K562 (cell line): Measurements from ENCODE around the gene CAPRIN2. TPM values are rescaled to one million over a fixed set of nuclear protein-coding genes. Genes with fewer than 3 reads are reported as not detected.

Source experiments
- ATAC-seq: fragments of 200-7000 bp; cut with Tn5 transposase; 3 replicates; pipeline ENCODE4 v1.9.1; 2020; ENCODE audit warnings: moderate library complexity
- BruUV-seq: library from RNA; stranded (reverse); fragments of 400-500 nt; replicated peaks from 2 replicates; lab custom pipeline; 2021; lab: Mats Ljungman, UMichigan
- CTCF ChIA-PET: fragments of 300-600 bp; formaldehyde crosslinking; extraction: SDS; loops from one replicate; lab custom pipeline; 2021; ENCODE audit warnings: low intra/inter-chr PET ratio; lab: Yijun Ruan, JAX
- POLR2A ChIA-PET: fragments of 300-600, 350-650 bp; sonication (Branson Sonifier 250); formaldehyde crosslinking; extraction: SDS; loops from one replicate; lab custom pipeline; 2021; ENCODE audit warnings: antibody characterized with exemption, inconsistent platforms; lab: Yijun Ruan, JAX
- DNase-seq, 4 experiments: peaks; one replicate each; pipeline versions ENCODE4 v3.0.0 to v3.0.0-alpha.2; 2011 to 2018; ENCODE audit warnings: low spot score in 3 of 4, mixed read lengths in 3 of 4; ENCODE audit errors: extremely low read depth in 1 of 4
- FAIRE-seq: peaks from 2 replicates; lab custom pipeline; 2011; peaks lifted over from hg19 to GRCh38; lab: Jason Lieb, UNC
- H2AFZ ChIP-seq: 2 replicates; pipeline ENCODE4 v1.6.0; 2011; ENCODE audit warnings: low read depth, low read length, control low read depth, inconsistent platforms
- H3K27ac ChIP-seq: fragments of 200-600 bp; 3 replicates; pipeline ENCODE4 v1.8.0; 2011; ENCODE audit warnings: low read depth, mild to moderate bottlenecking, control low read depth, inconsistent platforms, low read length, moderate library complexity, mixed read lengths; ENCODE audit errors: extremely low read depth
- H3K27me3 ChIP-seq, 2 experiments: fragments of 300-600 bp in 1 of 2; 2 replicates in 1 of 2; 3 replicates in 1 of 2; pipeline versions ENCODE4 v1.6.0 to v1.8.0; 2011; ENCODE audit warnings: inconsistent platforms in 2 of 2, low read length in 2 of 2, mild to moderate bottlenecking in 1 of 2, mixed read lengths in 1 of 2, moderate library complexity in 1 of 2; ENCODE audit not compliant: control insufficient read depth in 2 of 2, insufficient read depth in 2 of 2
- H3K36me3 ChIP-seq: fragments of 300-600 bp; 3 replicates; pipeline ENCODE4 v1.8.0; 2011; ENCODE audit warnings: mild to moderate bottlenecking, low read length, inconsistent platforms; ENCODE audit not compliant: control insufficient read depth, insufficient read depth
- H3K4me1 ChIP-seq, 2 experiments: fragments of 200-600 bp in 1 of 2; replicated peaks in 1 of 2; 2 replicates in 1 of 2; 3 replicates in 1 of 2; pipeline versions ENCODE4 v1.5.1 to v1.8.0; 2011; ENCODE audit warnings: inconsistent platforms in 2 of 2, low read length in 2 of 2, mild to moderate bottlenecking in 1 of 2, mixed read lengths in 1 of 2, moderate library complexity in 1 of 2; ENCODE audit not compliant: control insufficient read depth in 2 of 2, insufficient read depth in 2 of 2
- H3K4me2 ChIP-seq: 2 replicates; pipeline ENCODE4 v1.6.1; 2011; ENCODE audit warnings: low read length, control low read depth, inconsistent platforms, mixed read lengths; ENCODE audit not compliant: insufficient read depth
- H3K4me3 ChIP-seq: fragments of 200-600 bp; sonication (generic), shearing (Covaris generic); 2 replicates; pipeline ENCODE4 v1.5.1; 2016; ENCODE audit warnings: control low read depth, inconsistent platforms
- H3K79me2 ChIP-seq: fragments of 200-600 bp; 3 replicates; pipeline ENCODE4 v1.8.0; 2011; ENCODE audit warnings: low read length, inconsistent platforms; ENCODE audit not compliant: control insufficient read depth, insufficient read depth
- H3K9ac ChIP-seq, 2 experiments: 2 replicates each; pipeline versions ENCODE4 v1.6.0 to v1.6.1; 2011; ENCODE audit warnings: low read depth in 2 of 2, low read length in 2 of 2, control low read depth in 1 of 2, inconsistent platforms in 1 of 2, mild to moderate bottlenecking in 1 of 2, mixed read lengths in 1 of 2; ENCODE audit not compliant: insufficient read depth in 1 of 2
- H3K9me1 ChIP-seq: one replicate; pipeline ENCODE4 v1.6.0; 2011; ENCODE audit warnings: inconsistent platforms, mild to moderate bottlenecking, low read length, moderate library complexity; ENCODE audit not compliant: control insufficient read depth, insufficient read depth
- H3K9me3 ChIP-seq: replicated peaks from 2 replicates; pipeline ENCODE4 v1.5.1; 2011; ENCODE audit warnings: low read depth, low read length, inconsistent platforms; ENCODE audit not compliant: control insufficient read depth, insufficient read depth
- H4K20me1 ChIP-seq: replicated peaks from 2 replicates; pipeline ENCODE4 v1.6.1; 2011; ENCODE audit warnings: low read length, inconsistent platforms, mixed read lengths; ENCODE audit not compliant: control insufficient read depth, insufficient read depth
- DPF2 ChIP-seq: fragments of 450-650 bp; IDR thresholded peaks from 2 replicates; pipeline ENCODE4 v1.6.1; 2016
- KDM1A ChIP-seq, 2 experiments: fragments of 450-650 bp; IDR thresholded peaks; 2 replicates each; pipeline ENCODE4 v1.6.1; 2016; ENCODE audit warnings: mild to moderate bottlenecking in 2 of 2
- ZBTB2 ChIP-seq: fragments of 450-650 bp; IDR thresholded peaks from 2 replicates; pipeline ENCODE4 v1.6.1; 2016; ENCODE audit warnings: antibody characterized with exemption
- ZBTB33 ChIP-seq: sonication (generic); formaldehyde crosslinking; IDR thresholded peaks from 2 replicates; pipeline ENCODE4 v1.8.1; 2023; ENCODE audit warnings: mild to moderate bottlenecking, missing genetic modification reagents
- ZBTB40 ChIP-seq, 2 experiments: fragments of 450-650 bp in 1 of 2; sonication (generic) in 1 of 2; formaldehyde crosslinking in 1 of 2; IDR thresholded peaks; 2 replicates each; pipeline versions ENCODE4 v1.7.1 to v1.9.0; 2016 to 2022; ENCODE audit warnings: inconsistent platforms in 1 of 2, mild to moderate bottlenecking in 1 of 2, missing genetic modification reagents in 1 of 2
- ZFP1 ChIP-seq: fragments of 450-650 bp; formaldehyde crosslinking; IDR thresholded peaks from 2 replicates; pipeline ENCODE4 v1.4.0; 2020; ENCODE audit warnings: mild to moderate bottlenecking, mixed read lengths
- ZNF395 ChIP-seq: fragments of 200-800 bp; sonication (Bioruptor generic); IDR thresholded peaks from 2 replicates; pipeline ENCODE4 v1.6.1; 2017; ENCODE audit warnings: missing genetic modification characterization, missing compliant biosample characterization
- WGBS: fragments of 100-300 bp; shearing (Covaris generic); methylation state at CpG from one replicate; pipeline ENCODE4 v1.1.6; 2016; ENCODE audit warnings: low coverage, mixed read lengths; ENCODE audit not compliant: insufficient coverage; ENCODE audit errors: missing lambda C conversion rate; 5-methylcytosine and 5-hydroxymethylcytosine counted together
- in situ Hi-C: fragments of 300-500 bp; cut with MboI; formaldehyde crosslinking; loops from 4 replicates; pipeline ENCODE4 v1.15.0; 2018; ENCODE audit warnings: inconsistent platforms, mixed read lengths
- intact Hi-C: fragments of 100-400 bp; cut with micrococcal nuclease; formaldehyde crosslinking; loops from 2 replicates; pipeline ENCODE4 v1.14.2; 2022
- polyA plus RNA-seq, 8 experiments: library from polyadenylated mRNA; depleted of rRNA in 4 of 8; stranded (reverse) in 5 of 8; unstranded in 3 of 8; fragments of >200 nt; fragmentation: Nextera tagmentation in 2 of 8; fragmentation: Illumina TruSeq in 1 of 8; extraction: Ambion mirVana in 2 of 8; extraction: Trizol in 1 of 8; gene quantifications; 2 replicates each; pipeline versions ENCODE4 v1.2.1 to v1.2.3, GENCODE V29; 2011 to 2014; ENCODE audit warnings: inconsistent platforms in 1 of 8, missing spikeins in 1 of 8
- total RNA-seq, 7 experiments: library from RNA; depleted of rRNA in 6 of 7; stranded (reverse); fragments of >200 nt in 6 of 7; fragmentation: Illumina TruSeq in 2 of 7; extraction: Trizol in 2 of 7; gene quantifications; 2 replicates each; pipeline versions ENCODE4 v1.2.1 to v1.2.3, GENCODE V29; 2011 to 2021; ENCODE audit warnings: low replicate concordance in 1 of 7

Gene CAPRIN2
- total and polyA plus RNA-seq, 9 of the 15 experiments (the other 6 are each of a cell fraction or from before 2014, with no cell fraction given), result 2.3 to 14.5 (median 8.9) TPM

- FAIRE-seq (no peak), DNase-seq (no peak), ATAC-seq (no peak)
- ChIA-PET CTCF (no interaction called here), POLR2A (interaction anchor here (1.1 to 1.2 kb wide), 2 partner anchors 20 to 60 kb away, joined by 3 read pairs; partner anchors contain the start of gene IPO8)
- Histone ChIP-seq H3K4me2 (peak overlapping the region; percentile 92), H3K4me1 (peaks cover 16 to 34% of the 10 kb centered on the region in 2 experiments; a peak in 3 of 5 replicates), H3K9me1 (no peaks in the 10 kb centered on the region), H3K79me2 (peaks cover 12% of the 10 kb centered on the region; the same call in 1 of the 3 replicates), H3K9ac (peak overlapping the region; percentile 54 to 89), H3K36me3 (no peaks in the 10 kb centered on the region; the same call in 2 of the 3 replicates), H4K20me1 (no peaks in the 10 kb centered on the region), H2AFZ (peak overlapping the region; percentile 95), H3K4me3 (peak overlapping the region; percentile 64), H3K9me3 (no peaks in the 10 kb centered on the region), H3K27ac (peak overlapping the region; percentile 71), H3K27me3 (no peaks in the 10 kb centered on the region)
- BruUV-seq, result TSS peak; percentile 79
- intact Hi-C loops, result loop anchor here (2.0 kb wide), 3 partner anchors 41 to 61 kb away; partner anchors contain the start of gene IPO8
- 36% methylated on average over 7 of the region's 7 CpGs for WGBS
- in situ Hi-C loops, result no loop called here
- peak in 1 of 2 experiments; percentile 1; a peak in 1 of 4 replicates for TF ChIP-seq KDM1A (IDR thresholded peaks at IDR 0.05)
- no peak for TF ChIP-seq ZFP1 (CRISPR knock-in tag)
- no peak for TF ChIP-seq ZBTB2
- TF ChIP-seq ZBTB40 (IDR thresholded peaks at IDR 0.05), result 0 out of 2 replicates have a peak, but pooled peaks have one; percentile 2
- no peak for TF ChIP-seq ZBTB40 (CRISPR knock-in tag; IDR thresholded peaks at IDR 0.05)
- 0 out of 2 replicates have a peak, but pooled peaks have one; percentile 2 for TF ChIP-seq ZBTB33 (CRISPR knock-in tag)
- peak; percentile 27; the same call in 1 of the 2 replicates for TF ChIP-seq DPF2
- TF ChIP-seq ZNF395, result peak; percentile 55; the same call in 1 of the 2 replicates
Observed at GRCh38 chr12:30755395-30755762, 628 bp upstream of the CAPRIN2 start.
